OCI-LY7 (cell line): Measurements from ENCODE around the gene ACVR1. TPM values are rescaled to one million over a fixed set of nuclear protein-coding genes. Genes with fewer than 3 reads are reported as not detected.

Experiments used
- BruUV-seq: library from RNA; stranded (reverse); fragments of 400-500 nt; replicated peaks from 2 replicates; lab custom pipeline; 2021; lab: Mats Ljungman, UMichigan
- CTCF ChIA-PET: fragments of 300-600 bp; sonication (Branson Sonifier 250); formaldehyde crosslinking; loops from one replicate; lab custom pipeline; 2022; ENCODE audit warnings: antibody characterized with exemption; ENCODE audit not compliant: unreplicated experiment; lab: Charles Lee
- POLR2A ChIA-PET: fragments of 300-600 bp; sonication (Branson Sonifier 250); formaldehyde crosslinking; loops from one replicate; lab custom pipeline; 2022; ENCODE audit warnings: antibody characterized with exemption; lab: Charles Lee
- DNase-seq: peaks from one replicate; pipeline ENCODE4 v3.0.0-alpha.2; 2015; ENCODE audit warnings: low spot score
- H2AFZ ChIP-seq: fragments of 200-600 bp; sonication (generic), shearing (Covaris generic); 2 replicates; pipeline ENCODE4 v1.6.1; 2014; ENCODE audit warnings: mild to moderate bottlenecking, antibody characterized with exemption, low read length, moderate library complexity
- H3K27ac ChIP-seq: fragments of 200-600 bp; sonication (generic); 2 replicates; pipeline ENCODE4 v1.5.1; 2014; ENCODE audit warnings: mixed run types, low read depth, mild to moderate bottlenecking, moderate library complexity, low read length, inconsistent platforms; ENCODE audit not compliant: poor library complexity, severe bottlenecking
- H3K36me3 ChIP-seq: fragments of 200-600 bp; sonication (generic); 2 replicates; pipeline ENCODE4 v1.6.1; 2014; ENCODE audit warnings: mild to moderate bottlenecking, antibody characterized with exemption, low read length, moderate library complexity, mixed read lengths; ENCODE audit not compliant: insufficient read depth
- H3K4me1 ChIP-seq: fragments of 200-600 bp; sonication (generic); 2 replicates; pipeline ENCODE4 v1.5.1; 2014; ENCODE audit warnings: mild to moderate bottlenecking, low read length; ENCODE audit not compliant: insufficient read depth, poor library complexity, severe bottlenecking
- H3K4me2 ChIP-seq: fragments of 200-600 bp; sonication (generic); 2 replicates; pipeline ENCODE4 v1.6.1; 2014; ENCODE audit warnings: mild to moderate bottlenecking, low read length
- H3K4me3 ChIP-seq: fragments of 200-600 bp; sonication (generic); 2 replicates; pipeline ENCODE4 v1.5.1; 2014; ENCODE audit warnings: mild to moderate bottlenecking, low read depth, low read length; ENCODE audit not compliant: poor library complexity, severe bottlenecking
- H3K79me2 ChIP-seq: fragments of 200-600 bp; sonication (generic); 2 replicates; pipeline ENCODE4 v1.6.1; 2016; ENCODE audit warnings: low read depth, mild to moderate bottlenecking, low read length, moderate library complexity, mixed read lengths; ENCODE audit not compliant: insufficient read depth
- H3K9me2 ChIP-seq: fragments of 200-600 bp; sonication (generic); 2 replicates; pipeline ENCODE4 v1.6.1; 2016; ENCODE audit warnings: mild to moderate bottlenecking, low read length, mixed read lengths; ENCODE audit not compliant: insufficient read depth
- H3K9me3 ChIP-seq: fragments of 200-600 bp; sonication (generic); 2 replicates; pipeline ENCODE4 v1.6.1; 2014; ENCODE audit warnings: mild to moderate bottlenecking, mixed run types, low read length, mixed read lengths
- H4K20me1 ChIP-seq: fragments of 200-600 bp; sonication (generic); 2 replicates; pipeline ENCODE4 v1.6.1; 2014; ENCODE audit warnings: mild to moderate bottlenecking, antibody characterized with exemption, low read length, moderate library complexity, mixed read lengths; ENCODE audit not compliant: insufficient read depth
- EZH2phosphoT487 ChIP-seq: fragments of 200-600 bp; sonication (generic); IDR thresholded peaks from 2 replicates; pipeline ENCODE4 v1.6.1; 2018; ENCODE audit warnings: low read depth, borderline replicate concordance, mild to moderate bottlenecking, mixed run types, antibody characterized with exemption, low read length, moderate library complexity, mixed read lengths
- intact Hi-C: fragments of 100-400 bp; cut with micrococcal nuclease; formaldehyde crosslinking; loops from one replicate; pipeline ENCODE4 v1.10.0; 2022; ENCODE audit not compliant: unreplicated experiment
- total RNA-seq, 2 experiments: library from RNA; depleted of rRNA in 1 of 2; stranded (reverse); fragments of >200 nt in 1 of 2; shearing (Covaris generic) in 1 of 2; gene quantifications; 2 replicates each; pipeline ENCODE4 v1.2.3, GENCODE V29; 2014 to 2022
- TF ChIP-seq, protein P1 (sequence below): fragments of 200-600 bp; sonication (generic); conservative IDR thresholded peaks from 2 replicates; pipeline ENCODE4 v1.5.1; 2014; ENCODE audit warnings: mild to moderate bottlenecking, antibody characterized with exemption, low read length, moderate library complexity, mixed read lengths

The ACVR1 gene
- total RNA-seq, 2 experiments from 2014 or later: 0.13 to 3.9 TPM

DNA sequence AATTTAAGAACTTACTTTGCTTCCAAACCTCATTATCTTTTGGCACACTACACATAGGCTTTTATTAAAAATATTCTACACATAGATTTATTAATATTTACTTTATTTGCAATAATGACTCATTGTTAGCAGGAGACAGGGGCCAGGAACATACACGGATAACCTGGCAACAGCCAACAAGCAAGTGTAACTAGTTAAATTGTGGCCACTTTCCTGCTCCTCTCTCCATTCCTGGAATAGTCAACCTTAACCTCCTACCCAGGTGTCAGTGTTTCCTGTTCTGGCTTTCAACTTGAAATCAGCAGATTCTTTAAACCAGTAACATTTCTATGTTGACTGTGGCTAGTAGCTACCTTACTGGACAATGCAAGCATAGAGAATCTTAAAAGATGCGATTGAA is 26.5 kb downstream of the ACVR1 start:
- no peaks in the 10 kb centered on the region for H3K9me2 ChIP-seq
- H3K4me3 ChIP-seq: no peak overlapping the region
- ChIA-PET CTCF (no interaction called here), POLR2A (no interaction called here)
- no peak for TF ChIP-seq EZH2phosphoT487
- TF ChIP-seq, protein P1, sequence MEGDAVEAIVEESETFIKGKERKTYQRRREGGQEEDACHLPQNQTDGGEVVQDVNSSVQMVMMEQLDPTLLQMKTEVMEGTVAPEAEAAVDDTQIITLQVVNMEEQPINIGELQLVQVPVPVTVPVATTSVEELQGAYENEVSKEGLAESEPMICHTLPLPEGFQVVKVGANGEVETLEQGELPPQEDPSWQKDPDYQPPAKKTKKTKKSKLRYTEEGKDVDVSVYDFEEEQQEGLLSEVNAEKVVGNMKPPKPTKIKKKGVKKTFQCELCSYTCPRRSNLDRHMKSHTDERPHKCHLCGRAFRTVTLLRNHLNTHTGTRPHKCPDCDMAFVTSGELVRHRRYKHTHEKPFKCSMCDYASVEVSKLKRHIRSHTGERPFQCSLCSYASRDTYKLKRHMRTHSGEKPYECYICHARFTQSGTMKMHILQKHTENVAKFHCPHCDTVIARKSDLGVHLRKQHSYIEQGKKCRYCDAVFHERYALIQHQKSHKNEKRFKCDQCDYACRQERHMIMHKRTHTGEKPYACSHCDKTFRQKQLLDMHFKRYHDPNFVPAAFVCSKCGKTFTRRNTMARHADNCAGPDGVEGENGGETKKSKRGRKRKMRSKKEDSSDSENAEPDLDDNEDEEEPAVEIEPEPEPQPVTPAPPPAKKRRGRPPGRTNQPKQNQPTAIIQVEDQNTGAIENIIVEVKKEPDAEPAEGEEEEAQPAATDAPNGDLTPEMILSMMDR: no peak
- intact Hi-C loops: no loop called here
- DNase-seq: no peak
- no peaks in the 10 kb centered on the region for H3K36me3 ChIP-seq
- H3K9me3 ChIP-seq: no peaks in the 10 kb centered on the region
- H4K20me1 ChIP-seq: no peaks in the 10 kb centered on the region
- H3K4me2 ChIP-seq: no peak overlapping the region
- no peak overlapping the region for H3K27ac ChIP-seq
- BruUV-seq: no TSS peak
- no peak overlapping the region for H2AFZ ChIP-seq
- no peaks in the 10 kb centered on the region for H3K4me1 ChIP-seq
- no peaks in the 10 kb centered on the region for H3K79me2 ChIP-seq

DNA sequence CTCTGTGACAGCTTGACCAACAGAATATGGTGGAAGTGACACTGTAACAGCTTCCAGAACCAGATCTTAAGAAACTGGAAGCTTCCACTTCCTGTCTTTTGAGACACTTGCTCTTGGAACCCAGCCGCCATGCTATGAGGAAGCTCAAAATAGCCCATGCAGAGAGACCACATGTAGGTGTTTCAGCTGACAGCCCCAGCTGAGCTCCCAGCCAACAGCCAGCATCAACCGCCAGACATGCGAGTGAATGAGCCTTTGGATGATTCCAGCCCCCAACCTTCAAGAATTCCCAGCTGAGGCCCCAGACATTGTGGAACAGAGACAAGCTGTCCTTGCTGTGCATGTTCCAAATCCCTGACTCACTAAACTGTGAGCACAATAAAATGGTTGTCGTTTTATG is 27.9 kb downstream of the ACVR1 start:
- Histone ChIP-seq H3K36me3 (no peaks in the 10 kb centered on the region), H3K79me2 (no peaks in the 10 kb centered on the region), H3K4me3 (no peak overlapping the region), H4K20me1 (no peaks in the 10 kb centered on the region), H3K9me3 (no peaks in the 10 kb centered on the region), H3K4me1 (no peaks in the 10 kb centered on the region), H3K4me2 (no peak overlapping the region), H3K9me2 (no peaks in the 10 kb centered on the region), H3K27ac (no peak overlapping the region), H2AFZ (no peak overlapping the region)
- intact Hi-C loops: no loop called here
- POLR2A ChIA-PET: interaction anchor here (1.1 kb wide), 1 partner anchor 18 kb away, joined by 4 read pairs; no protein-coding TSS in a partner anchor
- BruUV-seq: no TSS peak
- CTCF ChIA-PET: no interaction called here
- no peak for TF ChIP-seq EZH2phosphoT487
- TF ChIP-seq, protein P1: no peak
- DNase-seq: no peak

DNA sequence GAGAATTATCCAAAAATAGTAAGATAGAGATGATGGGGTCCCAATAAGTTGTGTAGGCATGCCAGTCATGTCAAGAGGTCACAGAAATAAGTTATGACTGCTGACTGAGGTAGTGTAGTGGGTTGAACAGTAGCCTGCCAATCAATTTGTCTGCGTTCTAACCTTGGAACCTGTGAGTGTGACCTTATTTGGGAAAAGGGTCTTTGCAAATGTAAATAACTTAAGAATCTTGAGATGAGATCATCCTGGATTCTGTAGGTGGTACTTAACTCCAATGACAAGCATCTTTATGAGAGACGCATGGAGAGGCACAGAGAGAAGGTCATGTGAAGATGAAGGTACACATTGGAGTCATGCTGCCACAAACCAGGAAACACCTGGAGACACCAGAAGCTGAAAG is 31.0 kb downstream of the ACVR1 start:
- intact Hi-C loops: no loop called here
- no peak overlapping the region for H2AFZ ChIP-seq
- H3K4me1 ChIP-seq: no peaks in the 10 kb centered on the region
- H3K27ac ChIP-seq: no peak overlapping the region
- no peaks in the 10 kb centered on the region for H3K36me3 ChIP-seq
- TF ChIP-seq EZH2phosphoT487: no peak
- TF ChIP-seq, protein P1: no peak
- no peak overlapping the region for H3K4me3 ChIP-seq
- no TSS peak for BruUV-seq
- ChIA-PET POLR2A (no interaction called here), CTCF (no interaction called here)
- H3K79me2 ChIP-seq: no peaks in the 10 kb centered on the region
- H3K9me2 ChIP-seq: no peaks in the 10 kb centered on the region
- no peak overlapping the region for H3K4me2 ChIP-seq
- no peaks in the 10 kb centered on the region for H3K9me3 ChIP-seq
- no peaks in the 10 kb centered on the region for H4K20me1 ChIP-seq
- DNase-seq: no peak
